Measurements from ENCODE around the gene GAA. TPM values are rescaled to one million over a fixed set of nuclear protein-coding genes. Genes with fewer than 3 reads are reported as not detected.
A peak's percentile ranks its signal among the peaks of the same experiment; 100 is the strongest.

Gene GAA
- total RNA-seq, 4 donors from 2014 or later: 39.4 to 59.9 (median 45.3) TPM

GRCh38 chr17:80067393-80067986 lies 33.9 kb upstream of the GAA start:
- H3K9me3 ChIP-seq: no peaks in the 10 kb centered on the region
- no peak overlapping the region for H3K27ac ChIP-seq
- TF ChIP-seq POLR2A (IDR thresholded peaks at IDR 0.05) (no peak), CTCF (IDR thresholded peaks at IDR 0.05) (no peak), EP300 (IDR thresholded peaks at IDR 0.05) (no peak), POLR2AphosphoS5 (IDR thresholded peaks at IDR 0.05) (no peak)
- H3K4me3 ChIP-seq: no peak overlapping the region
- H3K4me1 ChIP-seq: peaks cover 24% of the 10 kb centered on the region
- WGBS: 96% methylated on average over 31 of the region's 31 CpGs
- no peak for DNase-seq (ENCODE audit: low spot score in 2 of 2)
- H3K27me3 ChIP-seq: no peaks in the 10 kb centered on the region
- no peaks in the 10 kb centered on the region for H3K36me3 ChIP-seq

GRCh38 chr17:80068301-80069222 lies 32.8 kb upstream of the GAA start:
- DNase-seq (ENCODE audit: low spot score in 2 of 2): no peak
- no peak for TF ChIP-seq EP300 (IDR thresholded peaks at IDR 0.05)
- no peak for TF ChIP-seq POLR2AphosphoS5 (IDR thresholded peaks at IDR 0.05)
- no peak for TF ChIP-seq POLR2A (IDR thresholded peaks at IDR 0.05)
- H3K4me3 ChIP-seq: no peak overlapping the region
- H3K27ac ChIP-seq: no peak overlapping the region
- WGBS: 75% methylated on average over 22 of the region's 23 CpGs
- no peaks in the 10 kb centered on the region for H3K27me3 ChIP-seq
- no peaks in the 10 kb centered on the region for H3K36me3 ChIP-seq
- H3K9me3 ChIP-seq: no peaks in the 10 kb centered on the region
- peaks cover 24% of the 10 kb centered on the region for H3K4me1 ChIP-seq

- H3K36me3 ChIP-seq: no peaks in the 10 kb centered on the region
- H3K27ac ChIP-seq: peak overlapping the region; percentile 83
- peaks cover 19% of the 10 kb centered on the region for H3K4me1 ChIP-seq
- no peaks in the 10 kb centered on the region for H3K27me3 ChIP-seq
- 85% methylated on average over 15 of the region's 15 CpGs for WGBS
- no peaks in the 10 kb centered on the region for H3K9me3 ChIP-seq
- peak overlapping the region; percentile 44 for H3K4me3 ChIP-seq
- TF ChIP-seq POLR2A (IDR thresholded peaks at IDR 0.05) (no peak), POLR2AphosphoS5 (IDR thresholded peaks at IDR 0.05) (no peak), CTCF (IDR thresholded peaks at IDR 0.05) (no peak), EP300 (IDR thresholded peaks at IDR 0.05) (no peak)
- DNase-seq (ENCODE audit: low spot score in 2 of 2): no peak
Measured at GRCh38 chr17:80070375-80071115, 30.8 kb upstream of the GAA start.

GRCh38 chr17:80071116-80071841 lies 30.1 kb upstream of the GAA start:
- Histone ChIP-seq H3K27ac (peak overlapping the region; percentile 83), H3K4me3 (peak overlapping the region; percentile 44), H3K4me1 (peaks cover 19% of the 10 kb centered on the region), H3K9me3 (no peaks in the 10 kb centered on the region), H3K36me3 (no peaks in the 10 kb centered on the region), H3K27me3 (no peaks in the 10 kb centered on the region)
- TF ChIP-seq POLR2A (IDR thresholded peaks at IDR 0.05) (no peak), POLR2AphosphoS5 (IDR thresholded peaks at IDR 0.05) (no peak), CTCF (IDR thresholded peaks at IDR 0.05) (no peak), EP300 (IDR thresholded peaks at IDR 0.05) (no peak)
- 49% methylated on average over 19 of the region's 20 CpGs for WGBS
- no peak for DNase-seq (ENCODE audit: low spot score in 2 of 2)

GRCh38 chr17:80072410-80072809 lies 29.0 kb upstream of the GAA start:
- H3K4me1 ChIP-seq: peaks cover 19% of the 10 kb centered on the region
- no peaks in the 10 kb centered on the region for H3K36me3 ChIP-seq
- no peaks in the 10 kb centered on the region for H3K9me3 ChIP-seq
- no peaks in the 10 kb centered on the region for H3K27me3 ChIP-seq
- 86% methylated on average over 6 of the region's 6 CpGs for WGBS
- H3K27ac ChIP-seq: no peak overlapping the region
- no peak for DNase-seq (ENCODE audit: low spot score in 2 of 2)
- H3K4me3 ChIP-seq: no peak overlapping the region
- TF ChIP-seq EP300 (IDR thresholded peaks at IDR 0.05): no peak
- TF ChIP-seq POLR2A (IDR thresholded peaks at IDR 0.05): no peak
- no peak for TF ChIP-seq CTCF (IDR thresholded peaks at IDR 0.05)
- TF ChIP-seq POLR2AphosphoS5 (IDR thresholded peaks at IDR 0.05): no peak
